OCI-LY7 (cell line): ENCODE measurements around the gene SNRPF. TPM values are rescaled to one million over a fixed set of nuclear protein-coding genes. Genes with fewer than 3 reads are reported as not detected.

Experiments
- BruUV-seq: library from RNA; stranded (reverse); fragments of 400-500 nt; replicated peaks from 2 replicates; lab custom pipeline; 2021; lab: Mats Ljungman, UMichigan
- CTCF ChIA-PET: fragments of 300-600 bp; sonication (Branson Sonifier 250); formaldehyde crosslinking; loops from one replicate; lab custom pipeline; 2022; ENCODE audit warnings: antibody characterized with exemption; ENCODE audit not compliant: unreplicated experiment; lab: Charles Lee
- POLR2A ChIA-PET: fragments of 300-600 bp; sonication (Branson Sonifier 250); formaldehyde crosslinking; loops from one replicate; lab custom pipeline; 2022; ENCODE audit warnings: antibody characterized with exemption; lab: Charles Lee
- DNase-seq: peaks from one replicate; pipeline ENCODE4 v3.0.0-alpha.2; 2015; ENCODE audit warnings: low spot score
- H2AFZ ChIP-seq: fragments of 200-600 bp; sonication (generic), shearing (Covaris generic); 2 replicates; pipeline ENCODE4 v1.6.1; 2014; ENCODE audit warnings: mild to moderate bottlenecking, antibody characterized with exemption, low read length, moderate library complexity
- H3K27ac ChIP-seq: fragments of 200-600 bp; sonication (generic); 2 replicates; pipeline ENCODE4 v1.5.1; 2014; ENCODE audit warnings: mixed run types, low read depth, mild to moderate bottlenecking, moderate library complexity, low read length, inconsistent platforms; ENCODE audit not compliant: poor library complexity, severe bottlenecking
- H3K36me3 ChIP-seq: fragments of 200-600 bp; sonication (generic); 2 replicates; pipeline ENCODE4 v1.6.1; 2014; ENCODE audit warnings: mild to moderate bottlenecking, antibody characterized with exemption, low read length, moderate library complexity, mixed read lengths; ENCODE audit not compliant: insufficient read depth
- H3K4me1 ChIP-seq: fragments of 200-600 bp; sonication (generic); 2 replicates; pipeline ENCODE4 v1.5.1; 2014; ENCODE audit warnings: mild to moderate bottlenecking, low read length; ENCODE audit not compliant: insufficient read depth, poor library complexity, severe bottlenecking
- H3K4me2 ChIP-seq: fragments of 200-600 bp; sonication (generic); 2 replicates; pipeline ENCODE4 v1.6.1; 2014; ENCODE audit warnings: mild to moderate bottlenecking, low read length
- H3K4me3 ChIP-seq: fragments of 200-600 bp; sonication (generic); 2 replicates; pipeline ENCODE4 v1.5.1; 2014; ENCODE audit warnings: mild to moderate bottlenecking, low read depth, low read length; ENCODE audit not compliant: poor library complexity, severe bottlenecking
- H3K79me2 ChIP-seq: fragments of 200-600 bp; sonication (generic); 2 replicates; pipeline ENCODE4 v1.6.1; 2016; ENCODE audit warnings: low read depth, mild to moderate bottlenecking, low read length, moderate library complexity, mixed read lengths; ENCODE audit not compliant: insufficient read depth
- H3K9me2 ChIP-seq: fragments of 200-600 bp; sonication (generic); 2 replicates; pipeline ENCODE4 v1.6.1; 2016; ENCODE audit warnings: mild to moderate bottlenecking, low read length, mixed read lengths; ENCODE audit not compliant: insufficient read depth
- H3K9me3 ChIP-seq: fragments of 200-600 bp; sonication (generic); 2 replicates; pipeline ENCODE4 v1.6.1; 2014; ENCODE audit warnings: mild to moderate bottlenecking, mixed run types, low read length, mixed read lengths
- H4K20me1 ChIP-seq: fragments of 200-600 bp; sonication (generic); 2 replicates; pipeline ENCODE4 v1.6.1; 2014; ENCODE audit warnings: mild to moderate bottlenecking, antibody characterized with exemption, low read length, moderate library complexity, mixed read lengths; ENCODE audit not compliant: insufficient read depth
- CTCF ChIP-seq: fragments of 200-600 bp; sonication (generic); conservative IDR thresholded peaks from 2 replicates; pipeline ENCODE4 v1.5.1; 2014; ENCODE audit warnings: mild to moderate bottlenecking, antibody characterized with exemption, low read length, moderate library complexity, mixed read lengths
- EZH2phosphoT487 ChIP-seq: fragments of 200-600 bp; sonication (generic); IDR thresholded peaks from 2 replicates; pipeline ENCODE4 v1.6.1; 2018; ENCODE audit warnings: low read depth, borderline replicate concordance, mild to moderate bottlenecking, mixed run types, antibody characterized with exemption, low read length, moderate library complexity, mixed read lengths
- intact Hi-C: fragments of 100-400 bp; cut with micrococcal nuclease; formaldehyde crosslinking; loops from one replicate; pipeline ENCODE4 v1.10.0; 2022; ENCODE audit not compliant: unreplicated experiment
- total RNA-seq, 2 experiments: library from RNA; depleted of rRNA in 1 of 2; stranded (reverse); fragments of >200 nt in 1 of 2; shearing (Covaris generic) in 1 of 2; gene quantifications; 2 replicates each; pipeline ENCODE4 v1.2.3, GENCODE V29; 2014 to 2022

SNRPF gene
- total RNA-seq, 2 experiments from 2014 or later = 34.9 to 53.2 TPM

- H2AFZ ChIP-seq = no peak overlapping the region
- no peaks in the 10 kb centered on the region for H3K36me3 ChIP-seq
- intact Hi-C loops = no loop called here
- H3K79me2 ChIP-seq = no peaks in the 10 kb centered on the region
- ChIA-PET CTCF (no interaction called here), POLR2A (no interaction called here)
- H3K9me2 ChIP-seq = no peaks in the 10 kb centered on the region
- BruUV-seq = no TSS peak
- no peak overlapping the region for H3K4me3 ChIP-seq
- H3K4me2 ChIP-seq = no peak overlapping the region
- H3K9me3 ChIP-seq = no peaks in the 10 kb centered on the region
- TF ChIP-seq EZH2phosphoT487 (no peak), CTCF (peak; percentile 66)
- no peak overlapping the region for H3K27ac ChIP-seq
- H4K20me1 ChIP-seq = no peaks in the 10 kb centered on the region
- peak; percentile 22 for DNase-seq
- H3K4me1 ChIP-seq = no peaks in the 10 kb centered on the region
Measured at GRCh38 chr12:95848575-95849388, 10.0 kb upstream of the SNRPF start.

- Histone ChIP-seq H3K79me2 (no peaks in the 10 kb centered on the region), H3K9me3 (no peaks in the 10 kb centered on the region), H3K36me3 (no peaks in the 10 kb centered on the region), H4K20me1 (no peaks in the 10 kb centered on the region), H3K4me1 (no peaks in the 10 kb centered on the region), H2AFZ (no peak overlapping the region), H3K4me2 (no peak overlapping the region), H3K27ac (no peak overlapping the region), H3K4me3 (no peak overlapping the region), H3K9me2 (no peaks in the 10 kb centered on the region)
- no peak for TF ChIP-seq EZH2phosphoT487
- CTCF ChIA-PET = no interaction called here
- DNase-seq = no peak
- intact Hi-C loops = no loop called here
- POLR2A ChIA-PET = no interaction called here
- no TSS peak for BruUV-seq
Measured at GRCh38 chr12:95851606-95852005, 7.1 kb upstream of the SNRPF start.

GRCh38 chr12:95852133-95852532 lies 6.6 kb upstream of the SNRPF start:
- DNase-seq = no peak
- Histone ChIP-seq H3K79me2 (no peaks in the 10 kb centered on the region), H3K4me1 (no peaks in the 10 kb centered on the region), H3K4me3 (no peak overlapping the region), H3K9me3 (no peaks in the 10 kb centered on the region), H3K4me2 (no peak overlapping the region), H3K9me2 (no peaks in the 10 kb centered on the region), H3K27ac (no peak overlapping the region), H4K20me1 (no peaks in the 10 kb centered on the region), H3K36me3 (no peaks in the 10 kb centered on the region), H2AFZ (no peak overlapping the region)
- TF ChIP-seq CTCF (no peak), EZH2phosphoT487 (no peak)
- ChIA-PET CTCF (no interaction called here), POLR2A (no interaction called here)
- no TSS peak for BruUV-seq
- intact Hi-C loops = no loop called here
